HG02798 (cell line): ENCODE data around the gene UBE3A.
"Not testable (repeated sequence)": the region's sequence is repeated elsewhere in the genome, so short reads cannot be mapped to it uniquely, and the experiment has no call there.

Experiments used
- ATAC-seq: cut with Tn5 transposase; IDR thresholded peaks from one replicate; pipeline ENCODE4 v1.9.1; 2021; ENCODE audit warnings: mild to moderate bottlenecking; ENCODE audit not compliant: unreplicated experiment, poor library complexity

The UBE3A gene

DNA sequence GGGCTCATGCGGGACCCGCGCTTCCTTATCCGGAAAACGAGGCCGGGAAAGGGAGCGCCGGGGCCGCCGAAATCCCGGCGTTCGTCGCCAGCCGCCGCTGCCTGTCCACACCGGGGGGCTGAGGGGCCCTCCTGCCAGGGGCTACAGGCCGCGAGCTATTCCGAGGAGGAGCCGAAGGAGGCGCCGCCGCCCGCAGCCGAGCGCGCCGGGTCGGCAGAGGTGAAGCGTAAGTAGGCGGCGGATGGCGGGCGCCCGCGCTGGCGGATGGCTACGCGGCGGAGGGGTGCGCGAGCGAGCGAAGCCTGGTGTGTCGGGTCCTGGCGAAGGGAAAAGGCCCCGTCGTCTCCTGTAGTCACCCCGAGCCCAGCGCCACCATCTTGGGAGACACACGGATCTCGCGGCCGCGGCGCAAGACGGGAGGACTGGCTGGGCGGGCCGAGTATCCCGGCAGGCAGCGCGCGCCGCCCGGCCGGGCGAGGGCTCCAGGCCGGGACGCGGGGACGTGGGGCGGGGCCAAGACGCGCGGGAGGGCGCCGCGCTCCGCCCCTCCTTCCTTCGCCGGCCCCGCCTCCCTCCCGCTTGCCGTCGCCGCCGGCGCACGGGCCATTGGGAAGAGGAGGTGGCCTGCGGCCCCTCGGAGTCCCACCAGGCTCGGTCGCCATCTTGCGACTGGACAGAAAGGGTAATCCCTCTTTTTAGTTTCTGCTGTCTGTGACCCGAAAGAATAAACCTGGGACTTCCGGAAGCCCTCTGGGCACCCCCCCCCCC is at the start of gene UBE3A:
Gene UBE3A (minus strand): TSS at position 424 of the 768 bp plus-strand sequence. CDS start 29,917 bp downstream, outside the sequence.
- peak; percentile 90 for ATAC-seq

DNA sequence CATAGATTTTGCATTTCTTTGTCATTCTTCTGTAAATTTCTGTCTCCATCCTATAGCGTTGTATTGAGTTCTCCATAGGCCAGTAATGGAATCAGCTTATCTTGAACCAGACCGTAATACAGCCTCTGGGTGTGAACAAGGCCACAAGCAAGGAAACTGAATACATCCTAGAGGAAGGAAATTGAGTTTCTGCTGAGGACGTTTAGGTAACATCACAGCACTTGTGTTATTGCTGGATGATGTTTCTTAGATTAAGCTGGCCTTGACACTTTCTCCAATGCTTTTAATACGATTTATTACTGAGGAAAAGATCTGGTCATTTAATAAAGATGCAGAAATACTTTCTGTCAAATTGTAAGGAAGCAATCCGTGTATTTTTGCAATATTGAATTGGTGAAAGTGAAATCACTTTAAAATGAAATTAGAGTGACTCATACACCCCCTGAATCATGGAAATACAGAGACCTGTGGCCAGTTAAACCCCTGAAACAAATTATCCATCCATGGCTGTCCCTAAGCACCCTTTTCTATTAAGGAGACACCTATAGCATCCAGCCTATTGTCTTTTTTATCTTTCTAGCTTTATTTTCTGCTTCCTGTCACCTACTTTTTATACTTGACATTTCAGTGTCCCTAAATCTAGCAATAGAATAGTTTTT is 48.5 kb upstream of the UBE3A start:
- ATAC-seq: no peak

DNA sequence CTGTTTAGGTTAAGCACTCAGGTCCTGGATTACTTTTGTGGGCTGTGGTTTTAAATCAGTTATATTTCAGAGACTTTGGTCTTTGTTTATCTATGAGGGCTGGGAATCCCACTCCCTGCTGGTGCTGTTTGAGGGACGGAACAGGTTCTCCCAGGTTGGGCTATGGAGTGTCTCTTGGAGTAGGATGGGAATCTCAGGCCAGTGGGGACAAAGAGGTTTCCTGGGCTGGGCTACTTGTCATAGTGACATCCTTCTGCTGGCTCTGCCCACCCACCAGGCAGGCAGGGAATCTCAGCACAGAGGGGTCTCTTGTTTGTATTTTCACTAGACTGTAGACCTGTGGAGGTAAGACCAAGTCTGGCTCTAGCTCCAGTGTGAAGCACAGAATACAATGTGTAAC is 47.2 kb upstream of the UBE3A start:
- no peak for ATAC-seq

DNA sequence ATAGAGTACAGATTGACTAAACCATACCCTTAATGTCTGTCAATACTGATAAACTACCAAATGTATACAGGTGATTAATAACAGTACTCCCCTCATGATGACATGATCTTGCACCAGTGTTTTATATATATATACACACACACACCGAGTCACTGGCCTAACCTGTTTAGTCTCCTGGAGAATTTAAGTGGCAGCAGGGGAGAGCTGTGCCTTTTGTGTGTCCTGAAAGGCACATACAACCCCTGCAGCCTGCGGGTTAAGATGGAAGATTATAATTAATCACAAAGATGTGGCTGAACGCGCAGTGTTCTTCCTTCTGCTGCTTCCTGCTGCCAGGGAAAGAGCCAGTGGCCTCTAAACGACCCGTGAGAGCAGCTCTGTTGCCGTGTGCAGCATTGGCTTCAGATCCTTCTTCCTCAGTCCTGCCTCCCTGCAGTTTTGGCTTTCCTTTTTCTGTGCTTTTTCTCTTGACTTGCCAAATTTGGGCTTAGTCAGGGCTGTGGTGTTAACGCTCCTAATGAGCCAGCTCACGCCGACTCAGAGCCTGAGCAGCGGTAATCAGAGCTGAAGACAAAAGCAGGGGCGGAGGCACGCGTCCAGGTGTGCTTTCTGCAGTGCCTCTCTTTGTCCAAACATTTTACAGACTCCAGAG is 42.5 kb upstream of the UBE3A start:
- ATAC-seq: no peak

DNA sequence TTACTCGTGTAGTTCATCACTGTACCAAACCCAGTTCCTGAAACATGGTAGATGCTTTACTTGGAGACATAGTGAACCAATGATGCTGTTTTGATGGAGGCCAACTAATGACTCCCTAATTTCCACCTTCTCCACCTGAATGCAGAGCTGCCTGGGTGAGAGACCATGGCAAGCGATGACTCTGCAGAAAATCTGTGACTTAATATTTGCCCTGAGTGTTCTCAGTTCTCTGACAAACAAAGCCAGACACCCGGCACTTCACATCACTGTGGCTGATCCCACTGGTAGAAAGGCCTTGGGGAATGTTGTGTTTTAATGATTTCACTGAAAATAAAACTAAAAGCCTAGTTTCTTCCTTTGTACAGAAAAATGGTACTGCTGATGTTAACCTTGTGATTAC is 39.5 kb upstream of the UBE3A start:
- no peak for ATAC-seq

DNA sequence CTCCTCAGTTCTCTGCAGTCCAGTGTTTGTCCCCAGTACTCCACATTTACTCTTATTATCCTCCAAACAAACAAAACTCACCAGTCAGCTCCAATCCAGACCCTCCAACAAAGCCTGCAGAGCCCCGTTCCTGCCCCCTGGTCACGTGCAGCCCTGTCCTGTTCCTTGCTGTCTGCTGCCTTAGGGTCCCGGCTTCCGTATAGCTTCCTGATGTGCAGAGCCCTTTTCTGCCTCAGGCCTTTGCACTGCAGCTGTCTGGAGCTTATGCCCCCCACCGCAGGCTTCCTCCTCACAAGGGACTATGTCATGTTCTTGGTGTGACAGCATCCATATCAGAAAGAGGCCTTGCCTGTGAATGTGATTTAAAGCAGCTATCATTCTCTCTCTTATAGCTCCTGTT is 39.0 kb upstream of the UBE3A start:
- ATAC-seq: no peak

DNA sequence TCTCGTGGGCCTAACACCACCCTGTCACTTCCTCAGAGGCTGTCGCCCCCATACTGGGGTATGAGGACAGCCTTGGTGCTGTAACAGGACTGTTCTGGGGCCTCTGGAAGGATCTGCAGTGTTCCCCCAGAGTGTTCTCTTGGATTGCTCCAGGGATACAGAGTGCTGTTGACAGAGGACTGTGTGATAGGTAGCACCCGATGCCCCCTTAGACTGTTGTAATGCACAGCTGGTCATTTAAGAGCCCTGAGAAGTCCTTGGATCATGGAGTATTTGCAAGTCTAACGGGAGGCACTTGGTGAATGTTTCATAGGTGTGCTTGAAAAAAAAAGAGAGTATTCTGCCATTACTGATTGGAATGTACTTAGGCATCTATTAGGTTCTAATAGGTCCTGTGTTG is 35.4 kb upstream of the UBE3A start:
- ATAC-seq: no peak

DNA sequence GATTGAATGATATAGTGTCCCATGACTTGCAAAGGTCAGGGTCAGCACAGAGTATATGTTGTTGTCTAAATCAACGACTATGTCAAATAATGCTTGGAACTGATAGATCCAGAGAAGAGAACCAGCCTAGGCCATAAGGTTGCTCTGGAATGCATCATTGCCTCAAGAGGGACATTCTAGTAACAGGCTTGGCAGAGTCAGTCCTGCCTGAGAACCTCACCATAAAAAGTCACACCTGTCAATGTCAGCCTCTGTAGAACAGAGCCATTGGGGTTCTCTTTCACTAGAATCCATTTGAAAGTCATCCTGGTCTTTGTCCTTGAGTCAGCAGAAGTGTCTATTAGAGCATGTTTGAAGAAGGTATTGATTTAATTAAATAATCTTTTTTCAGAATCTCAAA is 31.4 kb upstream of the UBE3A start:
- ATAC-seq: no peak

DNA sequence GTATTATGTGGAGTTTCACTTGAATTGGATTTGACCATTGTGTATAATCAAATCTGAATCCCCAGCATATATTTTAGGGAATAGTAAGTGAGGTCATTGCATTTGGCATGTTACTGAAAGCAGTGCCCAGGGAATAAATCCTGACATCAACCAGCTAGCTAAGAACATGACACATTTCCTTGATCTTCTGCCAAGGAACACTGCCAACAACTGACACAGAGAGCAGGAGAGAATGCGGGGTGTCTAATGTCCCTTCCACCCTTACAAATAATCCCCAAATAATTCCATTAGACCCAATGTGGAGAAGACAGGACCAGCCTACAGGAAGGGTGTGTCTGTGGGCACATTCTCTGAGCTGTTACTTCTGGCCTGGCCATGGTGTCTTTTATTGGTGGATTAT is 30.6 kb upstream of the UBE3A start:
- ATAC-seq: no peak

DNA sequence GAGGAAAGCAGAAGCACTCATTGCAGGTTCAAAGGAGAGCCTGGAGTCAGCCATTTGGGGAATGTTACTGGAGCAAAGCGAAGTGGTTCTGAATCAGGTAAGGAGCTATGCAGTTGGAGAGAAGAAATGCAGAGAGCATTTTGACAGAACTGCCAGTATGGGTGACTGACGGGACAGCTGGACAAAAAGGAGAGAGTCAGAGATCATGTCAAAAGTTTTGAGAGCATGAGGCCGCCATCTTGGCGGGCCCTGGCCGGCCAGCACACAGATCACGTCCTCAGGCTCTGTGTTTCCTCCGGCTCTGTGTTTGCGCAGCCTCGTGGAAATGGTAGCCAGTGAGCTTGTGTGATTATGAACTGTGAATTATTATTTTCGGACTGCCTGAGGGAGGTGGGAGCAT is 29.8 kb upstream of the UBE3A start:
- ATAC-seq: no peak

DNA sequence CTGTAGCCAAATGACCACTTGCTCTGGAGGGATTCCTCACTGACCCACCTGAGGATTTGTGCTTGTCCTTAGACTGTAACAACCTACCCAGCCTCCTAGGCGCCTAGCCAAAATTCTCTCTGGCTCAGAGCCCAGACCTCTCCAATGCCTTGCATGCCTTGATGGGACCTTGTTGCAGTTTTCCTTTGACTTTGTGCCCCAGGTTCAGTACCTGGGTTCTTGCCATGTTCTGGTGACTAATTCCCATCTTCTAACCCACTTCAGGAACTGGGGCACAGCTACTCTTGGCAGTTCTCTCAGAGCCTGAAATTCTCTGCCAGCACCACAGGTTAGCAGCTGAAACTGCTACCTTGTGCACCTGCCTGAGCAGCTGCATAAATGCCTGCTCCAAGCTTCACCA is 27.0 kb upstream of the UBE3A start:
- ATAC-seq: no peak

DNA sequence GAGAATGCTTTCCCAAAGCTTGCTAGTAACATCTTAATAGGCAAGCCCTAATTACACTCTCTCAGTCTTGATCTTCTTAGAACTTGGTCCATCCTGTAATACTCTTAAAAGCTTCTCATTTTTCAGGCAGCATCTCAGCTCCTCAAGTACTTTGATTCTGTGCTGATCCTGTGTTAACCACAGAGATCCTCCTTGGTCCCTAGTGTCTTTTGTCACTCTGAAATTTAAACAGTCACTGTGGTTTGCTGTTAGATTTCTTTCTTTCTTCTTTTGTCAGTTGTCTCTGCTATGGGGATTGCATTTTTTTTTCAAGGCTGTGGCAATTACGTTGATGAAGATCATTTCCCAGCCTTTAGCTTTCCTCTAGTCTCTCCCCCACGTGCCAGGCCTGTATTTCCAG is 26.0 kb upstream of the UBE3A start:
- ATAC-seq: no peak

DNA sequence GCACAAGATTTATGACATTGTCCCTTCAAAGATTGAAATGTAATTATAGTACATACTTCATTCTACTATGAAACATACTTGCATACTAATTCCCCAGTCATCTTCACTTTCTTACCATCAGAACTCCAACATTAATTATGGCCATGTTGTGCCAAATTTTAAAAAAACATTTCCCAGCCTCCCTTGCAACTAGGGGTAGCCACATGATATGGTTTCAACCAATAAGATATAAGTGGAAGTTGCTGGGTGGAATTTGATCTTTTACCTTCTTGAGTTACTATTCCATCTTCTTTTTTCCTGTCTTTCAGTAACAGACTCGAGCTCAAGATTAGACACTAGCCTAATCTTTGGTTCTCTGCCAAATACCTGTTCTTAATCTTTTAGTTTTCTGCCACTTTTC is 25.6 kb upstream of the UBE3A start:
- no peak for ATAC-seq

DNA sequence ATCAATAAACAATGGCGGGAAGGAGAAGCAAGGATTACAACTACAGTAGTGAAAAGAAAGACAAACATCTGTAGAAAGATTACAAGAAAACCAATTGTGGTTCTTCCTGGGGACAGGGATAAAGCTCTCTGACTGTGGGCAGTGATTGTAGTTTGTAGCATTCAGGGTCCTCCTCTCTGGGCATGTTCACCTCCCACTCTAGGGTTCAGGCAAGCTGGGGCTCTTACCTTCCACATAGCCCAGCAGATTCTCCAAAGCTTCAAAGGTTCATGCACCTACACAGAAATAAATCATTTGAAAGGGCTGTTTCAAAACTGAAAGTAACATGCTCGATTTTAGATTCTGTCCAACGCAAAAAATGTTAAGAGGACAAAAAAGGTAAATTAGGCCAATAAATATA is 17.4 kb upstream of the UBE3A start:
- ATAC-seq: no peak

DNA sequence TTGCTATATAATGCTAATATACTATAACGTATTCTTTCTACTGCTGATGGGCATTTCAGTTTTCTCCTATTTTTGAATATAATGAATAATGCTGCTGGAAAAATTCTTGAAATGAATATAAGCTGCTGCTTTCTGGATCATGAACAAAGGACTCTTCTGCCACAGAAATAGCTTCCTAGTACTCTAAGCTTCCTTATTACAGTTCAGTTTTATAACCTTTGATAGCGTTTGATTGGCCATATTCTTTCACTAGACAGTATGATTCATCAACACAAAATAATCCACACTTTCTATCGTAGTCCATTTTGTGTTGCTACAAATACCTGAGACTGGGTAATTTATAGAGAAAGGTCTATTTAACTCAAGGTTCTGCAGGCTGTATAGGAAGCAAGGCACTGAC is 16.4 kb upstream of the UBE3A start:
- ATAC-seq: no peak

DNA sequence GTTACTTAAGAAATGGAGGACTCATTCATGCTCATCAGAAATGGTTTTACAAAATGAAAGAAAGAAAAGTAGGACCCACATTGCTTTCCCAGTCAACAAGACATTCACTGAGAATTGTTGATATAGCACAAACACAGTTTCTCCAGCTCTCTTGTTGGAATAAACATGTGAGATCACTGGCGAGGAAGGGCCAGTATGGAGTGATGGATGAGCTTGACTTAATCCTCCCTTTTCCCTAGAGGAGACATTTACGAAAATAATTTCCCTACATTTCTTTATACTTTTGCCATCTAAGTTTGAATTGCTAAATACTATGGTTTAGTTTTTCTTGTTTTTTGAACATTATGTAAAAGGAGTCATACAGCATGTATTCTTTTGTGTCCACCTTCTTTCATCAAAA is 15.9 kb upstream of the UBE3A start:
- no peak for ATAC-seq

DNA sequence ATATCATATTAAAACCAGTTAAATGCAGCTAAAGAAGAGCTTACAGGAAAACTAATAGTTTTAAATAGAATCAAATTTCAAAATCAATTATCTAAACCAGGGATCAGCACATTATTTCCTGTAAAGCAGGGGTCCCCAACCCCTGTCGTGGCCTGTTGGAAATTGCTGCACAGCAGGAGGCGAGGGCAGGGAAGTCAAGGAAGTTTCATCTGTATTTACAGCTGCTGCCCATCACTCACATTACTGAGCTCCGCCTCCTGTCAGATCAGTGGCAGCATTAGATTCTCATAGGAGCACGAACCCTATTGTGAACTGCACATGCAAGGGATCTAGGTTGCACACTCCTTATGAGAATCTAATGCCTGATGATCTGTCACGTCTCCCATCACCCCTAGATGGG is 14.4 kb upstream of the UBE3A start:
- ATAC-seq: not testable (repeated sequence)

DNA sequence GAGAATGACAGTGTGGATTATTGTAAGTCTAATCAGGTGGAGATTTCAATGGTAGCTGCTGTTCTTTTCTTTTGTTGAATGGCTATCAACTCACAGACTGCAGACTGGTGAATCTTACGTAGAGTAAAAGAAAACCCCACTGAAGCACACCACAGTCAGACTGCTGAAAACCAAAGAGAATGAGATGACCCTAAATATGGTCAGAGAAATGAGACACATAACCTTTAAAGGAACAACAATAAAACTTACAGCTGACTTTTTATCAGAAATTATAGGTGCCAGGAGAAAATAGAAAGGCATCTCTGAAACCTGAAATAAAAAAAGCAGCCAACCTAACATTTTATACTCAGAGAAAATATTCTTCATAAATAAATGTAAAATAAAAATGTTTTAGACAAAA is 12.7 kb upstream of the UBE3A start:
- ATAC-seq: no peak

DNA sequence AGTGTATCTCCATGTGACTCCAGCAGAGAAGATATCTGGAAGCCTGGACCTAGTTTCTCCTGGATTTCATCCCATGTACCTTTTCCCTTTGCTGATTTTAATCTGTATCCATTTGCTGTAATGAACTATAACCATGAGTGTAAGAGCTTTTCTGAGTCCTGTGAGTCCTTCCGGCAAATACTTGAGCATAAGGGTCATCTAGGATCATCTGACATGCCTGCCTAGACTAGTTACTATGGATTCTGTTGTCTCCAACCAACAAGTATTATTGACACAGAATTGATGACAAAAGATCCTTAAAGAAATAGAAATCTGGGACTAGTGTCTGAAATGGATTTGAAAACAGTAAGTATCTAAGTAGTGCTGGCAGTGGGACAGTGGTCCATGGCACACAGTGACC is 11.3 kb upstream of the UBE3A start:
- ATAC-seq: no peak

DNA sequence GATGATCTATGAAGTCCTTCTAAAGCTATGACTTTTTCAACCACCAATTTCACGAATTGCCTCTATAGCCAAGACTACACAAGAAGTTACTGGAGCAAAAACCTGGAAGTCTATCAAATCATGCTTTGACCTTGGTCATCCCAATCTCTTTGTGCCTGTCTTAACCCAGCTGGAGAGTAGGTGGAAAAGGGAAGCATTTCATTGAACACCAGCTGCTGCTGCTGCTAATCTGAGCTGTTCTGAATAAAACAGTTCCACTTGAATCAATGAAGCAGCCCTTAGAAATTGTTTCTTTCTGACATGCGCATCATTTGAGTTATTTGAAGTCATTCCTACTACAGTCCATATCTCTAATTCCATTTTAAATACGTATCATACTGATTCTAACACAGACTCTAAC is 7.3 kb upstream of the UBE3A start:
- ATAC-seq: no peak

DNA sequence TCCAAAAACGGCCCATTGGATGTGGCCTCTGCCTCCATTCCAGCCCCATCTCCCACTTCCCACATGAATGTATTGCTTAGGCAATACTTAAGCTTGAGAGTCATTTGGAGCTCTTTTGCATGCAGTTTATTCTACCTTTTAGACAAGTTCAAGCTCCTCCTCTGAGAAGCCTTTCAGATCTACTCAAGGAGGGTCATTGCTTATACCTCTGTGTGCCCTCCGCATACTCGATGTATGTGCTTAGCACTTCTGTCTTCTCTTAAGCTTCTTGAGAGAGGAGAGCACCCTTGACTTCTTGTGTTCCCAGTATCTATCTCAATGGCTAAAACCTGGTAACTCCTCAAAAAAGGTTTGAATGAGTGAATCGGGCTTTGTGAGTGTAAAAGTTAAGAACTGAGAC is 6.6 kb upstream of the UBE3A start:
- ATAC-seq: no peak

DNA sequence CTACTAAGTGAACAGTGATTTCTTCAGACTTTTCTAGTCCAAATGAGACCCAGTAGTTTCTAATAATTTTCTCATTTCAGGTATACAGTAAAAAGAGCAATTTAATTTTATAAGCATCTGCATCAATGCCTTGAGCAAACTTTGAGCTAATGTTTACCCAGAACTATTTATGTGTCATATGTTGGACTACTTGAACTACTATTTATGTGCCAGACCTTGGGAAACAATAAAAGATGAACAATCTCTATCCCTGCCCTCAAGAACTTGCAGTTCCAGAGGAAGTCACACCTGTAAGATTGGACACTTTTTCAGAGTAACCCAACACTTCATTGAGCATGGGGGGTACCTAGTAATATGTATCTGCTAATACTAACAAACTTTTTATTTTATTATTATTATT is 2.3 kb upstream of the UBE3A start:
- ATAC-seq: no peak
